Activated CD4-positive, alpha-beta T cell treated with anti-CD3 and anti-CD28 coated beads, Interleukin-2, amount 10 ng/mL, durations not matched to agents 7 days and 5 days (primary cell): Measurements from ENCODE around the gene WFDC5. TPM values are rescaled to one million over a fixed set of nuclear protein-coding genes. Genes with fewer than 3 reads are reported as not detected.
"Not testable (repeated sequence)": the region's sequence is repeated elsewhere in the genome, so short reads cannot be mapped to it uniquely, and the experiment has no call there.

Experiments
- CTCF ChIA-PET: fragments of 350-600 bp; sonication (Branson Sonifier 250); formaldehyde crosslinking; loops from one replicate; lab custom pipeline; 2021; ENCODE audit warnings: antibody characterized with exemption; lab: Charles Lee
- POLR2A ChIA-PET: fragments of 350-600 bp; sonication (Branson Sonifier 250); formaldehyde crosslinking; loops from one replicate; lab custom pipeline; 2021; ENCODE audit warnings: antibody characterized with exemption; lab: Charles Lee
- DNase-seq: peaks from one replicate; pipeline ENCODE4 v3.0.0-alpha.2; 2020
- H3K27ac Mint-ChIP-seq: one replicate; pipeline ENCODE4 v1.8.0; 2021; ENCODE audit warnings: mild to moderate bottlenecking, moderate library complexity, mixed read lengths
- H3K27me3 Mint-ChIP-seq: one replicate; pipeline ENCODE4 v1.8.0; 2021; ENCODE audit warnings: mixed read lengths
- H3K36me3 Mint-ChIP-seq: one replicate; pipeline ENCODE4 v1.8.0; 2021; ENCODE audit warnings: low read depth, mixed read lengths
- H3K4me1 Mint-ChIP-seq: one replicate; pipeline ENCODE4 v1.8.0; 2021; ENCODE audit warnings: mixed read lengths
- H3K4me3 Mint-ChIP-seq: one replicate; pipeline ENCODE4 v1.8.0; 2021; ENCODE audit warnings: mild to moderate bottlenecking, moderate library complexity, mixed read lengths
- H3K9me3 Mint-ChIP-seq: one replicate; pipeline ENCODE4 v1.8.0; 2021; ENCODE audit warnings: mixed read lengths
- total RNA-seq, 2 experiments: library from RNA; stranded (reverse); gene quantifications; one replicate each; pipeline ENCODE4 v1.2.3, GENCODE V29; 2021

WFDC5 gene
- total RNA-seq, 2 experiments from 2014 or later: not detected

DNA sequence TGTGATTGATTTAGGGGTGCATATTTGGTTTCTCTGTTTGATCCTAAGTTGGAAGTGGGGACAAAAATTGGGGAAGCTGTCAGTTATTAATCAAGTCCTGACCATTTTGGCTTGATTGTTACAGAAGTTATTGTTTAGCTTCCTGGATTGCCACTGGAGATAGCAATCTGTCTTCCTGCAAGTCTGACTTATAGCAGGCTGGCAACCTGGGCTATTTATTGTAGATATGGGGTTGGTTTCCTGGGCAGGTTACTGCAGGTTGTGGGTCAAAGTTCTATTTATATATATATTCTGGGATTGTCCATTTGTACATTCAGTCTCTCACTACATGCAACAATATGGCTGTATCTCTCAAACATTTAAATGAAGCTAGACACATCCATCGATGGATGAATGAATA lies 31.8 kb downstream of the WFDC5 start:
- CTCF ChIA-PET: interaction anchor here (1.3 kb wide), 2 partner anchors 39 to 48 kb away, joined by 3 read pairs; no protein-coding TSS in a partner anchor
- peaks cover 6% of the 10 kb centered on the region for H3K9me3 Mint-ChIP-seq
- H3K36me3 Mint-ChIP-seq: peaks cover 76% of the 10 kb centered on the region
- no peak overlapping the region for H3K4me3 Mint-ChIP-seq
- POLR2A ChIA-PET: no interaction called here
- DNase-seq: no peak
- no peaks in the 10 kb centered on the region for H3K27me3 Mint-ChIP-seq
- peaks cover 3% of the 10 kb centered on the region for H3K4me1 Mint-ChIP-seq
- H3K27ac Mint-ChIP-seq: no peak overlapping the region

DNA sequence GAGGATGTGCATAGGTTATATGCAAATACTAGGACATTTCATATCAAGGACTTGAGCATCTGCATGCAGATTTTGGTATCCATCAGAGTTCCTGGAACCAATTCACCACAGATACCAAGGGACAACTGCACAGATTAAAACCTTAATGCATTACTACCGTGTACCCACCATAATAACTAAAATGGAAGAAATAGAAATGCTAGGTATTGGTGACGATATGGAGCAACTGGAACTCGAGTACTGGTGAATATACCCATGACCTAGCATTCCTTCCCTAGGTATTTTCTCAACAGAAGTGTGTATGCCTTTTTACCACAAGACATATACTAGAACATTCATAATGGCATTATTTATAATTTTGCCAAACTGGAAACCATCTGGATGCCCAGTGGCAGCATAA lies 32.5 kb downstream of the WFDC5 start:
- peaks cover 3% of the 10 kb centered on the region for H3K4me1 Mint-ChIP-seq
- H3K36me3 Mint-ChIP-seq: peaks cover 79% of the 10 kb centered on the region
- ChIA-PET CTCF (interaction anchor here (1.3 kb wide), 2 partner anchors 38 to 47 kb away, joined by 3 read pairs; no protein-coding TSS in a partner anchor), POLR2A (no interaction called here)
- H3K27ac Mint-ChIP-seq: no peak overlapping the region
- peaks cover 6% of the 10 kb centered on the region for H3K9me3 Mint-ChIP-seq
- no peak for DNase-seq
- no peaks in the 10 kb centered on the region for H3K27me3 Mint-ChIP-seq
- H3K4me3 Mint-ChIP-seq: no peak overlapping the region

DNA sequence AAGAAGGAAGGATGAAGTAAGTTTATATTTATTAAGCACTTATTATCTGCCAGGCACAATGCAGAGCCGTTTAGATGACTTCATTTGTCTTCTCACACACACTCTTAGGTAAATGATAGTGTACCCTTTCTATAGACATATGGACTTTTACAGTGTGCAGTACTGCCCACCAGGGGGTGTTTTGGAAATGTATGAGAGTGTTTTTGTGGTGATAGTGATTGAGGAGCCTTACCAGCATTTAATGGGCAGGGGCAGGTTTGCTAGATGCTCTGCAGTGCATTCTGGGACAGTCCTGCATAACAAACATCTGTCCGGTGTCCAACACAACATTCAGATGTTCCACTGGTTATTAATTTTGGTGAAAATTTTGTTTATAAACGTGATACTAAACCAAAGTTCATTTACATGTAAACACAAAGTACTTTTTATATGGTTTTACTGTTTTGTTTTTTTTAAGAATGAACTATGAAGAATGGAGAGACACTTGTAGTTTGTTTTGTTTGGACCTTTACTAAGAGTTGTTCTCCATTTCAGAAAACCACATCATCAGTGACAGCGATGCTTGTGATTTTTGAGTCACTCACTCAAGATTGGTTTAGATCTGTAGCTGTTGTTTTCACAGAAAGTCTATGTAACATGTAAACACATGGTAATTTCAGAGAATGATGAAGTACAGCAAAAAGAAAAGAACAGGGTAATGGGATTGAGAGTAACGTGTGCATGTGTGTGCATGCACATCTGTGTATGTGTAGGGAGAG lies 33.9 kb downstream of the WFDC5 start:
- peak overlapping the region; percentile 20 for H3K27ac Mint-ChIP-seq
- peaks cover 6% of the 10 kb centered on the region for H3K9me3 Mint-ChIP-seq
- no peak overlapping the region for H3K4me3 Mint-ChIP-seq
- H3K27me3 Mint-ChIP-seq: no peaks in the 10 kb centered on the region
- H3K36me3 Mint-ChIP-seq: peaks cover 81% of the 10 kb centered on the region
- DNase-seq: peak; percentile 23
- CTCF ChIA-PET: interaction anchor here (1.0 kb wide), 1 partner anchor 15 kb away, joined by 3 read pairs; no protein-coding TSS in a partner anchor
- H3K4me1 Mint-ChIP-seq: peaks cover 3% of the 10 kb centered on the region
- POLR2A ChIA-PET: no interaction called here

DNA sequence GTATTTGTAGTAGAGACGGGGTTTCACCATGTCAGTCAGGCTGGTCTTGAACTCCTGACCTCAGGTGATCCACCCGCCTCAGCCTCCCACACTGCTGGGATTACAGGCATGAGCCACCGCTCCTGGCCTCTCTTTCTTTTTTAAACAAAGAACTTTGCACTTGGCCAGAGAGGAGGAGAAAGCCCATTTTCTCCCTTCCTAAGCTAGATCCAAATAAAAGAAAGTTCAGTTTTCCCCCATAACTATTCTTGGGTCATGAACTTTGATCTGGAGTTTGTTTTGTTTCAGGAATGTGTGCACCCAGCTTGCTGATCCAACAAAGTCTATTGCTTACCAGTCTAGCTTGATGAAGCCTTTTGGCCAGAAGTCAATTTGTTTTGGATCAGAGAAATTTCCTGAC lies 37.4 kb downstream of the WFDC5 start:
- no peak overlapping the region for H3K27ac Mint-ChIP-seq

DNA sequence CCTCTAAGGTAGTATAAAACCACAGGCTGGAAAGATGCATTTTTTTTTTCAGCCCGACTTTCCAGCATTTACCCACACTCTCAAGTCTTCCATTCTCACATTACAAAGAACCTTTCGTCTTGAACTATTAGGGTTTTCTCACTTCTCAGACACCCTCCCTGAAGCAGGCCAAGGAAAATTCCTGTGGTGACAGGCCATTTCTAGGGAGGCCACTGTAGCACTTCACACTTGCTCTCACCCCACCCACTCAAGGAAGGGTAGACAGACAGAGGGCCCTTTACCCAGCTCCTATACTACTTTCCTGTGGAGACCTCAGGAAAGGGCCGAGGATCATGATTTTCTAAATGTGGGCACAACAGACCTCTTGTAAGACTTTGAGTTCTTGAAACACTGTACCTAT lies 41.8 kb downstream of the WFDC5 start:
- CTCF ChIA-PET: interaction anchor here (0.9 to 2.9 kb wide), 2 partner anchors 23 to 30 kb away, joined by 3 to 10 read pairs; no protein-coding TSS in a partner anchor
- POLR2A ChIA-PET: no interaction called here
- Mint-ChIP-seq H3K36me3 (peaks cover 62% of the 10 kb centered on the region), H3K4me3 (no peak overlapping the region), H3K4me1 (peaks cover 11% of the 10 kb centered on the region), H3K27me3 (no peaks in the 10 kb centered on the region), H3K27ac (no peak overlapping the region), H3K9me3 (no peaks in the 10 kb centered on the region)
- DNase-seq: no peak

More for the DNA sequence above, 37.4 kb downstream of the WFDC5 start:
- no peak for DNase-seq
- ChIA-PET POLR2A (no interaction called here), CTCF (interaction anchor here (1.3 kb wide), 1 partner anchor 10 kb away, joined by 5 read pairs; no protein-coding TSS in a partner anchor)
- peaks cover 3% of the 10 kb centered on the region for H3K4me1 Mint-ChIP-seq
- H3K36me3 Mint-ChIP-seq: peaks cover 78% of the 10 kb centered on the region
- no peaks in the 10 kb centered on the region for H3K27me3 Mint-ChIP-seq
- no peak overlapping the region for H3K4me3 Mint-ChIP-seq
- H3K9me3 Mint-ChIP-seq: peaks cover 6% of the 10 kb centered on the region

DNA sequence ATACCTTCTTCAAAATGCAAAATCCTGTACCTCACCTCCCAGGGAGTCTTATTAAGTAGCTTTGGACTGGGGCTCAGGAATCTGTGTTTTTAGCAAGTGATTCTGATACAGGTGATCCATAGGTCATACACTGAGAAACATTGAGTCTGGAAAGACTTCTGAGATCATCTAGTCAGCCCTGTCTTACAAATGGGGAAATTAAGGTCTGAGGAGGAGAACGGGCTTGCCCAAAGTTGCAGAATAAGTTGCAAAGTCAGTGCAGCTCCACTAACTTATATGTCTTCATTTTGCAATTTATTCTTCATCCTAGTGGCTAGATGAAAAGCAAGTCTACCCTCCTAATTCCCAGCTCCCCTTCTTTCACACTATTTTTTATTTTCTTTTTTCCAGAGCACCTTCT lies 42.9 kb downstream of the WFDC5 start:
- peaks cover 11% of the 10 kb centered on the region for H3K4me1 Mint-ChIP-seq
- H3K27ac Mint-ChIP-seq: peak overlapping the region; percentile 15
- H3K9me3 Mint-ChIP-seq: no peaks in the 10 kb centered on the region
- ChIA-PET POLR2A (no interaction called here), CTCF (interaction anchor here (0.6 to 2.9 kb wide), 4 partner anchors 24 to 79 kb away, joined by 3 to 12 read pairs (median 6); no protein-coding TSS in a partner anchor)
- DNase-seq: no peak
- H3K4me3 Mint-ChIP-seq: no peak overlapping the region
- H3K27me3 Mint-ChIP-seq: no peaks in the 10 kb centered on the region
- H3K36me3 Mint-ChIP-seq: peaks cover 63% of the 10 kb centered on the region

DNA sequence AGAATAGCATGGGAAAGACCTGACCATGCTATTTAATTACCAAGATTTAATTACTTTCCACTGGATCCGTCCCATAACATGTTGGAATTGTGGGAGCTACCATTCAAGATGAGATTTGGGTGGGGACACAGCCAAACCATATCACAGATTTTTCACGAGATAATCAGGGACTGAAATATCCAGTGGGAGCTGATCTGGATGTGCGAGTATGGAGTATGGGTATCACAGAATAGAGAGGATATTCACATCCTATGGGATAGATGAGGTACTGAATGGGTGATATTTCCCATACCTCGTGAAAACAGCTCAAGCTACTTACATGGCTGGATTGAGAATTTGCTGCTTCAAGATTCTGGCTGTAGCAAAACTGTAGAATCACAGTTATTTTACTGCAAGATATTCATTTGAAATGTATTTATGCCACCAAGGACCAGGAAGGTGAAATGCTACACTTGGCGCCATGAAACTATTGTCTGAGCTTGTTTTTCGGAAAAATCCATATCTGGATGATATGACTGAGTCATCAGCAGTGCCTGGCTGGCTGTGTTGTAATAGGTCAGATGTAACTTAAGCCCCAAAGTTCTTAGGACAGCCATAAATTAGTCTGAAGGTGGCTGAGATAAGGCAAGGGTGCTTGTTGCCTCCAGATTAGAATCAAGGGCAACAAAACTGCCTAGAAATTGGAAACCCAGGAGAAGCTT lies 43.9 kb downstream of the WFDC5 start:
- ChIA-PET CTCF (interaction anchor here (0.6 to 2.9 kb wide), 6 partner anchors 18 to 78 kb away, joined by 3 to 12 read pairs (median 4); no protein-coding TSS in a partner anchor), POLR2A (no interaction called here)
- Mint-ChIP-seq H3K4me1 (peaks cover 11% of the 10 kb centered on the region), H3K27me3 (no peaks in the 10 kb centered on the region), H3K9me3 (no peaks in the 10 kb centered on the region), H3K36me3 (peaks cover 62% of the 10 kb centered on the region), H3K27ac (no peak overlapping the region), H3K4me3 (no peak overlapping the region)
- no peak for DNase-seq

DNA sequence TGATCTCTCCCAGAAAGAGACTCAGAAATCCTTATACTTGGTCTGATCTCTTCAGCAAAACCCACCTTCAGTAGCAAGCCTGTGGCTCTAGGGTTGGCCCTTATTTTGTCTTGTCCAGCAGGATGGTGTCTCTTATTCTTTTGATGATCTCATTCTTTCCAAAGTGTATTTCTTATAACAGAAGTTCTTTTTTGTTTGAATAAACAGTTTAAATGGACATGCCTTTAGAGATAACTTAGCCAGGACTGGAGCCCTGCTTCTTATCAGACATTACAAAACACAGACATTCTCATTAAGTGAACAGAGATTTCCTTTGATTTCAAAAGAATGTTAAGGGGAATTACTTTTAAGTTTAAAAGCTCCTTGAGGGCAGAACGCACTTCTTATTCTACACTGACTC lies 45.7 kb downstream of the WFDC5 start:
- no peak overlapping the region for H3K27ac Mint-ChIP-seq
- peaks cover 61% of the 10 kb centered on the region for H3K36me3 Mint-ChIP-seq
- peaks cover 23% of the 10 kb centered on the region for H3K4me1 Mint-ChIP-seq
- DNase-seq: no peak
- ChIA-PET CTCF (no interaction called here), POLR2A (no interaction called here)
- no peak overlapping the region for H3K4me3 Mint-ChIP-seq
- H3K27me3 Mint-ChIP-seq: no peaks in the 10 kb centered on the region
- H3K9me3 Mint-ChIP-seq: no peaks in the 10 kb centered on the region

DNA sequence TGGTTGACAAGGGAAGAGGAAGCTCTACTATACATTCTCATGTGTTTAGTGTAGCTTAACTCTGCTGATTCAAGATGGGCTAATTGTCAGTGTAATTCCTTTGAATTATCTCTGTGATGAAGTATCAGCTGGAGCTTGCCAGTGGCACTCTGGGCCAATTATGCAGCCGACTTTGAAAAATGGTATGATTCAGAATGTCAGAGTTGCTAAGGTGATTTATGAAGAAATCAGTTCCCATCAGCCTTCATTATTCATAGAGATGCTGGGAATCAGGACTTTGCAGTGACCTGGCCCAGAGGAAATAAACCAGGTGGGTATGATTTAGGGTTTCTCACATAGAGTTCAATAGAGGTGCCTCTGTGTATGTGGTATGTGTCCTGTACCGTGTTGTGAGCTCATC lies 47.4 kb downstream of the WFDC5 start:
- Mint-ChIP-seq H3K4me1 (peaks cover 30% of the 10 kb centered on the region), H3K27me3 (no peaks in the 10 kb centered on the region), H3K36me3 (peaks cover 62% of the 10 kb centered on the region), H3K9me3 (no peaks in the 10 kb centered on the region), H3K4me3 (no peak overlapping the region), H3K27ac (no peak overlapping the region)
- DNase-seq: no peak
- CTCF ChIA-PET: interaction anchor here (0.6 to 1.7 kb wide), 3 partner anchors 12 to 23 kb away, joined by 3 to 6 read pairs (median 3); no protein-coding TSS in a partner anchor
- POLR2A ChIA-PET: no interaction called here

DNA sequence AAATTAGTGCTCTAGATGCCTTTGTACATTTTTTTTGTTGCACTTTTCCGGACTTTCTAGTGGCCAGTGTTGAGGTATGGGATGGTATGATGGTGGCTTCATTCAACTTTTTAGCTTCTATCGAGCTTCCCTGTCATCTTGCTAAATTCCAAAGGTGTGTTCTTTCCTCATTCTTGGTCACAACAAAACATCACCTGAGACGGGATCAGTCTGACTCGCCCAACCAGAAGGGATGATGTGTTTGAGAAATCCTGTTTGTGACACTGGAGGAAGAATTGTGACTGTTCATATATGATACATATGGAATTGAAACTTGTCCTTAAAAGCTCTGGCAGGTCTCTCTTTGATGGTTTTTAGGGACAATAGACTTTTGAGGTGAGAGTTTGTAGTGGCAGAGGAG lies 47.9 kb downstream of the WFDC5 start:
- no peak for DNase-seq
- CTCF ChIA-PET: interaction anchor here (0.7 to 1.7 kb wide), 2 partner anchors 12 to 23 kb away, joined by 3 to 6 read pairs; no protein-coding TSS in a partner anchor
- Mint-ChIP-seq H3K36me3 (peaks cover 65% of the 10 kb centered on the region), H3K27me3 (no peaks in the 10 kb centered on the region), H3K27ac (no peak overlapping the region), H3K4me3 (no peak overlapping the region), H3K9me3 (no peaks in the 10 kb centered on the region), H3K4me1 (peaks cover 33% of the 10 kb centered on the region)
- POLR2A ChIA-PET: no interaction called here

DNA sequence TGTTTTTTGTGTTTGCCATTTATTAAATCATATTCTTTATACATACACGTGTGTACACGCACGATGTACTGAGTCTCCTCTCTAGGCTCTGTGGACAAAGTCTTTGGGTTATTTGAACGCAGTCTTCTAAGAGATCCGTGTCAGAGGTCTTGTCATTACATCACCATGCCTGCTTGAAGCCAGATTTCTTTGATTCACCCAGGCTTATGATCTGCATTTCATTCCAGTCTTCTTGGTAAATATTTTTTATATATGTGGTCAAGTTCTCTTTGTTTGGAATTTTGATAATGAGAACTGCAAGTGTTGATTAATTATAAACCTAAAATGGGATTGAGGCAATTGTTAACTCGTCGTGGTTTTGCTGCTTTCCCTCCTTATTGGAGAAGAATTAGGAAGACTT lies 48.6 kb downstream of the WFDC5 start:
- Mint-ChIP-seq H3K9me3 (no peaks in the 10 kb centered on the region), H3K36me3 (peaks cover 67% of the 10 kb centered on the region), H3K4me1 (peaks cover 36% of the 10 kb centered on the region), H3K27ac (no peak overlapping the region), H3K27me3 (no peaks in the 10 kb centered on the region), H3K4me3 (no peak overlapping the region)
- POLR2A ChIA-PET: no interaction called here
- no peak for DNase-seq
- CTCF ChIA-PET: no interaction called here

DNA sequence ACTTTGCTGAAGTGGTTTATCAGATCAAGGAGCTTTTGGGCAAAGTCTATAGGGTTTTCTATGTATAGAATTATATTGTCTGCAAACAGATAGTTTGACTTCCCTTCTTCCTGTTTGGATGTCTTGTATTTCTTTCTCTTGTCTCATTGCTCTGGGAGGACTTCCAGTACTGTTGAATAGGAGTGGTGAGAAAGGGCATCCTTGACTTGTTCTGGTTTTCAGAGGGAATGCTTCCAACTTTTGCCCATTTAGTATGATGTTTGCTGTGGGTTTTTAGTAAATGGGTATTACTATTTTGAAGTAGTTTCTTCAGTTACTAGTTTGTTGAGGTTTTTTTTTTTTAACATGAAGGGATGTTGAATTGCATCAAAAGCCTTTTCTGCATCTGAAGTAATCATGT lies 50.2 kb downstream of the WFDC5 start:
- Mint-ChIP-seq H3K4me1 (peaks cover 28% of the 10 kb centered on the region), H3K36me3 (peaks cover 67% of the 10 kb centered on the region), H3K27me3 (no peaks in the 10 kb centered on the region), H3K4me3 (no peak overlapping the region), H3K27ac (peak overlapping the region; percentile 27), H3K9me3 (no peaks in the 10 kb centered on the region)
- CTCF ChIA-PET: no interaction called here
- POLR2A ChIA-PET: no interaction called here
- DNase-seq: no peak

DNA sequence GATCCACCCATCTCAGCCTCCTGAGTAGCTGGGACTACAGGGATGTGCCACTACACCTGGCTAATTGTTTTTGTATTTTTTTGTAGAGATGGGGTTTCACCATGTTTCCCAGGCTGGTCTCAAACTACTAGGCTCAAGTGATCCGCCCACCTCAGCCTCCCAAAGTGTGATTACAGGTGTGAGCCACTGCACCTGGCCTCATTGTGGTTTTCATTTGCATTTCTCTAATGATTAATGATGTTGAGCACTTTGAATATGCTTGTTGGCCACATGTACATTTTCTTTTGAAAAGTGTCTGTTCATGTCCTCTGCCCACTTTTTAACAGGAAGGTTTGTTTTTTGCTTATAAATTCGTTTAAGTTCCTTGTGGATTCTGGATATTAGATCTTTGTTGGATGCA lies 51.9 kb downstream of the WFDC5 start:
- H3K4me3 Mint-ChIP-seq, H3K27me3 Mint-ChIP-seq, H3K27ac Mint-ChIP-seq, H3K9me3 Mint-ChIP-seq, CTCF ChIA-PET, DNase-seq, POLR2A ChIA-PET: not testable (repeated sequence)
- peaks cover 63% of the 10 kb centered on the region for H3K36me3 Mint-ChIP-seq
- peaks cover 31% of the 10 kb centered on the region for H3K4me1 Mint-ChIP-seq
